ENCODE measurements around the gene EDDM3A.
A peak's percentile ranks its signal among the peaks of the same experiment; 100 is the strongest.

EDDM3A gene

GRCh38 chr14:20775043-20775442 is 29.4 kb downstream of the EDDM3A start:
- Histone ChIP-seq H4K12ac (ENCODE audit: low read depth, low read length) (no peak overlapping the region), H3K9ac (ENCODE audit: low read length) (no peak overlapping the region), H3K23ac (ENCODE audit: low read length) (no peak overlapping the region), H3K36me3 (ENCODE audit: control insufficient read depth in 1 of 2, insufficient read depth in 2 of 2, low read length in 2 of 2) (no peaks in the 10 kb centered on the region), H3K27me3 (ENCODE audit: insufficient read depth, low read length) (no peaks in the 10 kb centered on the region), H3K4me3 (ENCODE audit: low read depth, low read length) (no peak overlapping the region), H3K4me2 (ENCODE audit: low read length) (no peak overlapping the region), H4K8ac (ENCODE audit: low read depth, low read length) (no peak overlapping the region), H3K79me1 (ENCODE audit: low read length) (peaks cover 2% of the 10 kb centered on the region), H2BK5ac (ENCODE audit: low read depth, low read length, poor library complexity) (no peak overlapping the region), H3K79me2 (ENCODE audit: control insufficient read depth, insufficient read depth, low read length, poor library complexity) (no peaks in the 10 kb centered on the region), H3K4ac (ENCODE audit: low read depth, low read length) (no peak overlapping the region), H3K27ac (ENCODE audit: low read depth, low read length) (no peak overlapping the region), H3K14ac (ENCODE audit: low read length) (no peak overlapping the region), H3K18ac (ENCODE audit: low read length) (no peak overlapping the region), H2AK5ac (ENCODE audit: low read length) (no peak overlapping the region), H2AFZ (ENCODE audit: insufficient read depth, low read length, poor library complexity) (no peak overlapping the region), H2BK12ac (ENCODE audit: low read length) (no peak overlapping the region), H2BK120ac (ENCODE audit: insufficient read depth, low read length, poor library complexity) (no peak overlapping the region), H4K91ac (ENCODE audit: low read depth, low read length) (no peak overlapping the region), H3K4me1 (ENCODE audit: control insufficient read depth in 1 of 2, insufficient read depth in 2 of 2, low read length in 2 of 2) (peaks cover 0 to 1% of the 10 kb centered on the region in 2 experiments), H3K9me3 (ENCODE audit: insufficient read depth, low read depth, low read length) (no peaks in the 10 kb centered on the region)
- no peak for DNase-seq
- no CpG with 5 or more reads among the region's 6 CpGs for WGBS (ENCODE audit: extremely low coverage, insufficient coverage, insufficient read length)

GRCh38 chr14:20775901-20776300 is 30.2 kb downstream of the EDDM3A start:
- H3K4me1 ChIP-seq (ENCODE audit: control insufficient read depth in 1 of 2, insufficient read depth in 2 of 2, low read length in 2 of 2): peaks cover 0 to 1% of the 10 kb centered on the region in 2 experiments
- H4K91ac ChIP-seq (ENCODE audit: low read depth, low read length): no peak overlapping the region
- no peak overlapping the region for H4K8ac ChIP-seq (ENCODE audit: low read depth, low read length)
- no peak overlapping the region for H4K12ac ChIP-seq (ENCODE audit: low read depth, low read length)
- H2BK12ac ChIP-seq (ENCODE audit: low read length): no peak overlapping the region
- H3K14ac ChIP-seq (ENCODE audit: low read length): peak overlapping the region; percentile 37
- H3K4me2 ChIP-seq (ENCODE audit: low read length): no peak overlapping the region
- no peaks in the 10 kb centered on the region for H3K79me2 ChIP-seq (ENCODE audit: control insufficient read depth, insufficient read depth, low read length, poor library complexity)
- H2AFZ ChIP-seq (ENCODE audit: insufficient read depth, low read length, poor library complexity): no peak overlapping the region
- no peak overlapping the region for H3K27ac ChIP-seq (ENCODE audit: low read depth, low read length)
- no peaks in the 10 kb centered on the region for H3K27me3 ChIP-seq (ENCODE audit: insufficient read depth, low read length)
- peaks cover 4% of the 10 kb centered on the region for H3K79me1 ChIP-seq (ENCODE audit: low read length)
- H3K4me3 ChIP-seq (ENCODE audit: low read depth, low read length): no peak overlapping the region
- no peaks in the 10 kb centered on the region for H3K9me3 ChIP-seq (ENCODE audit: insufficient read depth, low read depth, low read length)
- peak in 1 of 2 donors; percentile 14 for DNase-seq
- H2BK5ac ChIP-seq (ENCODE audit: low read depth, low read length, poor library complexity): no peak overlapping the region
- no peak overlapping the region for H3K23ac ChIP-seq (ENCODE audit: low read length)
- no peak overlapping the region for H2BK120ac ChIP-seq (ENCODE audit: insufficient read depth, low read length, poor library complexity)
- H3K9ac ChIP-seq (ENCODE audit: low read length): no peak overlapping the region
- no peaks in the 10 kb centered on the region for H3K36me3 ChIP-seq (ENCODE audit: control insufficient read depth in 1 of 2, insufficient read depth in 2 of 2, low read length in 2 of 2)
- no peak overlapping the region for H2AK5ac ChIP-seq (ENCODE audit: low read length)
- H3K18ac ChIP-seq (ENCODE audit: low read length): no peak overlapping the region
- no CpG with 5 or more reads among the region's 1 CpG for WGBS (ENCODE audit: extremely low coverage, insufficient coverage, insufficient read length)
- no peak overlapping the region for H3K4ac ChIP-seq (ENCODE audit: low read depth, low read length)

GRCh38 chr14:20781803-20782202 is 36.1 kb downstream of the EDDM3A start:
- Histone ChIP-seq H3K79me2 (ENCODE audit: control insufficient read depth, insufficient read depth, low read length, poor library complexity) (no peaks in the 10 kb centered on the region), H2BK5ac (ENCODE audit: low read depth, low read length, poor library complexity) (no peak overlapping the region), H3K27ac (ENCODE audit: low read depth, low read length) (peak overlapping the region; percentile 86), H3K36me3 (ENCODE audit: control insufficient read depth in 1 of 2, insufficient read depth in 2 of 2, low read length in 2 of 2) (no peaks in the 10 kb centered on the region), H3K23ac (ENCODE audit: low read length) (no peak overlapping the region), H2BK12ac (ENCODE audit: low read length) (no peak overlapping the region), H3K27me3 (ENCODE audit: insufficient read depth, low read length) (no peaks in the 10 kb centered on the region), H3K18ac (ENCODE audit: low read length) (no peak overlapping the region), H3K4me3 (ENCODE audit: low read depth, low read length) (no peak overlapping the region), H3K9ac (ENCODE audit: low read length) (no peak overlapping the region), H3K4ac (ENCODE audit: low read depth, low read length) (no peak overlapping the region), H2AFZ (ENCODE audit: insufficient read depth, low read length, poor library complexity) (no peak overlapping the region), H3K4me2 (ENCODE audit: low read length) (peak overlapping the region; percentile 43), H3K14ac (ENCODE audit: low read length) (no peak overlapping the region), H3K9me3 (ENCODE audit: insufficient read depth, low read depth, low read length) (no peaks in the 10 kb centered on the region), H3K4me1 (ENCODE audit: control insufficient read depth in 1 of 2, insufficient read depth in 2 of 2, low read length in 2 of 2) (peaks cover 5 to 7% of the 10 kb centered on the region in 2 experiments), H4K91ac (ENCODE audit: low read depth, low read length) (no peak overlapping the region), H2BK120ac (ENCODE audit: insufficient read depth, low read length, poor library complexity) (no peak overlapping the region), H2AK5ac (ENCODE audit: low read length) (no peak overlapping the region), H4K12ac (ENCODE audit: low read depth, low read length) (no peak overlapping the region), H4K8ac (ENCODE audit: low read depth, low read length) (no peak overlapping the region), H3K79me1 (ENCODE audit: low read length) (peaks cover 7% of the 10 kb centered on the region)
- no peak for DNase-seq
- WGBS (ENCODE audit: extremely low coverage, insufficient coverage, insufficient read length): no CpG with 5 or more reads among the region's 4 CpGs

GRCh38 chr14:20782280-20782890 is 36.7 kb downstream of the EDDM3A start:
- no CpG with 5 or more reads among the region's 5 CpGs for WGBS (ENCODE audit: extremely low coverage, insufficient coverage, insufficient read length)

More at GRCh38 chr14:20782280-20782890, 36.7 kb downstream of the EDDM3A start:
- no peak overlapping the region for H3K4ac ChIP-seq (ENCODE audit: low read depth, low read length)
- H3K36me3 ChIP-seq (ENCODE audit: control insufficient read depth in 1 of 2, insufficient read depth in 2 of 2, low read length in 2 of 2): no peaks in the 10 kb centered on the region
- peaks cover 5 to 7% of the 10 kb centered on the region in 2 experiments for H3K4me1 ChIP-seq (ENCODE audit: control insufficient read depth in 1 of 2, insufficient read depth in 2 of 2, low read length in 2 of 2)
- no peak overlapping the region for H2AFZ ChIP-seq (ENCODE audit: insufficient read depth, low read length, poor library complexity)
- H4K8ac ChIP-seq (ENCODE audit: low read depth, low read length): no peak overlapping the region
- H4K91ac ChIP-seq (ENCODE audit: low read depth, low read length): peak overlapping the region; percentile 70
- no peak overlapping the region for H3K18ac ChIP-seq (ENCODE audit: low read length)
- H2BK5ac ChIP-seq (ENCODE audit: low read depth, low read length, poor library complexity): no peak overlapping the region
- no peak overlapping the region for H3K14ac ChIP-seq (ENCODE audit: low read length)
- H3K23ac ChIP-seq (ENCODE audit: low read length): no peak overlapping the region
- peak overlapping the region; percentile 43 for H3K4me2 ChIP-seq (ENCODE audit: low read length)
- no peaks in the 10 kb centered on the region for H3K79me2 ChIP-seq (ENCODE audit: control insufficient read depth, insufficient read depth, low read length, poor library complexity)
- no peak overlapping the region for H4K12ac ChIP-seq (ENCODE audit: low read depth, low read length)
- H3K9ac ChIP-seq (ENCODE audit: low read length): no peak overlapping the region
- peak overlapping the region; percentile 86 for H3K27ac ChIP-seq (ENCODE audit: low read depth, low read length)
- H3K79me1 ChIP-seq (ENCODE audit: low read length): peaks cover 7% of the 10 kb centered on the region
- no peaks in the 10 kb centered on the region for H3K27me3 ChIP-seq (ENCODE audit: insufficient read depth, low read length)
- no peak overlapping the region for H2BK12ac ChIP-seq (ENCODE audit: low read length)
- DNase-seq: no peak
- H2AK5ac ChIP-seq (ENCODE audit: low read length): no peak overlapping the region
- H3K4me3 ChIP-seq (ENCODE audit: low read depth, low read length): no peak overlapping the region
- H3K9me3 ChIP-seq (ENCODE audit: insufficient read depth, low read depth, low read length): no peaks in the 10 kb centered on the region
- H2BK120ac ChIP-seq (ENCODE audit: insufficient read depth, low read length, poor library complexity): no peak overlapping the region
